Stimulated activated memory B cell treated with anti-CD40 and anti-IgM and Interleukin-4, amounts not matched to agents 10 μg/mL and 1 μg/mL and 100 μg/mL, for 72 hours (primary cell): ENCODE results near the gene TIGD2.
A peak's percentile ranks its signal among the peaks of the same experiment; 100 is the strongest.

Source experiments
- ATAC-seq: fragments of 150-1000 bp; cut with Tn5 transposase; 2 replicates; pipeline ENCODE4 v1.10.0; 2021
- H3K27ac Mint-ChIP-seq: one replicate; pipeline ENCODE4 v1.8.0; 2022; ENCODE audit warnings: mild to moderate bottlenecking, mixed read lengths
- H3K27me3 Mint-ChIP-seq: one replicate; pipeline ENCODE4 v1.8.0; 2022; ENCODE audit warnings: mixed read lengths
- H3K36me3 Mint-ChIP-seq: one replicate; pipeline ENCODE4 v1.8.0; 2022; ENCODE audit warnings: mixed read lengths
- H3K4me1 Mint-ChIP-seq: one replicate; pipeline ENCODE4 v1.8.0; 2022; ENCODE audit warnings: mixed read lengths
- H3K4me3 Mint-ChIP-seq: one replicate; pipeline ENCODE4 v1.8.0; 2022; ENCODE audit warnings: mild to moderate bottlenecking, moderate library complexity, mixed read lengths
- H3K9me3 Mint-ChIP-seq: one replicate; pipeline ENCODE4 v1.8.0; 2022; ENCODE audit warnings: mixed read lengths

Gene TIGD2

GRCh38 chr4:89109841-89110540, 1.3 kb upstream of the TIGD2 start:
- Mint-ChIP-seq H3K4me1 (peaks cover 39% of the 10 kb centered on the region), H3K27ac (peak overlapping the region; percentile 85), H3K9me3 (peaks cover 7% of the 10 kb centered on the region), H3K4me3 (peak overlapping the region; percentile 95), H3K27me3 (peaks cover 9% of the 10 kb centered on the region), H3K36me3 (peaks cover 17% of the 10 kb centered on the region)
- no peak for ATAC-seq

GRCh38 chr4:89110541-89110985, 770 bp upstream of the TIGD2 start:
- Mint-ChIP-seq H3K9me3 (peaks cover 7% of the 10 kb centered on the region), H3K27me3 (peaks cover 9% of the 10 kb centered on the region), H3K4me3 (peak overlapping the region; percentile 95), H3K27ac (peak overlapping the region; percentile 85), H3K4me1 (peaks cover 39% of the 10 kb centered on the region), H3K36me3 (peaks cover 23% of the 10 kb centered on the region)
- no peak for ATAC-seq

- no peak for ATAC-seq
- H3K27ac Mint-ChIP-seq = peak overlapping the region; percentile 85
Observed at GRCh38 chr4:89111833-89112563, 665 bp downstream of the TIGD2 start.

GRCh38 chr4:89113415-89113814, 2.1 kb downstream of the TIGD2 start:
- peaks cover 39% of the 10 kb centered on the region for H3K4me1 Mint-ChIP-seq
- H3K9me3 Mint-ChIP-seq = no peaks in the 10 kb centered on the region
- no peak overlapping the region for H3K4me3 Mint-ChIP-seq
- H3K36me3 Mint-ChIP-seq = peaks cover 21% of the 10 kb centered on the region
- peaks cover 9% of the 10 kb centered on the region for H3K27me3 Mint-ChIP-seq
- H3K27ac Mint-ChIP-seq = no peak overlapping the region
- no peak for ATAC-seq

More at GRCh38 chr4:89111833-89112563, 665 bp downstream of the TIGD2 start:
- Mint-ChIP-seq H3K27me3 (peaks cover 9% of the 10 kb centered on the region), H3K36me3 (peaks cover 25% of the 10 kb centered on the region), H3K9me3 (peaks cover 7% of the 10 kb centered on the region), H3K4me3 (peak overlapping the region; percentile 95), H3K4me1 (peaks cover 39% of the 10 kb centered on the region)

GRCh38 chr4:89114100-89114499, 2.8 kb downstream of the TIGD2 start:
- Mint-ChIP-seq H3K27me3 (peaks cover 9% of the 10 kb centered on the region), H3K4me3 (no peak overlapping the region), H3K36me3 (peaks cover 21% of the 10 kb centered on the region), H3K4me1 (peaks cover 39% of the 10 kb centered on the region), H3K9me3 (no peaks in the 10 kb centered on the region), H3K27ac (no peak overlapping the region)
- no peak for ATAC-seq

GRCh38 chr4:89117115-89117514, 5.8 kb downstream of the TIGD2 start:
- H3K27ac Mint-ChIP-seq = no peak overlapping the region
- H3K36me3 Mint-ChIP-seq = peaks cover 21% of the 10 kb centered on the region
- peaks cover 20% of the 10 kb centered on the region for H3K4me1 Mint-ChIP-seq
- ATAC-seq = no peak
- no peaks in the 10 kb centered on the region for H3K27me3 Mint-ChIP-seq
- no peak overlapping the region for H3K4me3 Mint-ChIP-seq
- H3K9me3 Mint-ChIP-seq = no peaks in the 10 kb centered on the region

GRCh38 chr4:89119166-89119565, 7.8 kb downstream of the TIGD2 start:
- Mint-ChIP-seq H3K27me3 (no peaks in the 10 kb centered on the region), H3K9me3 (no peaks in the 10 kb centered on the region), H3K4me3 (no peak overlapping the region), H3K36me3 (peaks cover 10% of the 10 kb centered on the region), H3K27ac (no peak overlapping the region), H3K4me1 (peaks cover 1% of the 10 kb centered on the region)
- ATAC-seq = no peak

- Mint-ChIP-seq H3K27ac (no peak overlapping the region), H3K4me1 (no peaks in the 10 kb centered on the region), H3K36me3 (peaks cover 9% of the 10 kb centered on the region), H3K9me3 (no peaks in the 10 kb centered on the region), H3K4me3 (no peak overlapping the region), H3K27me3 (no peaks in the 10 kb centered on the region)
- no peak for ATAC-seq
Observed at GRCh38 chr4:89119836-89120235, 8.5 kb downstream of the TIGD2 start.

GRCh38 chr4:89121387-89122068, 10.2 kb downstream of the TIGD2 start:
- no peaks in the 10 kb centered on the region for H3K36me3 Mint-ChIP-seq
- no peaks in the 10 kb centered on the region for H3K27me3 Mint-ChIP-seq
- H3K4me3 Mint-ChIP-seq = no peak overlapping the region
- H3K27ac Mint-ChIP-seq = no peak overlapping the region
- no peaks in the 10 kb centered on the region for H3K9me3 Mint-ChIP-seq
- ATAC-seq = no peak
- no peaks in the 10 kb centered on the region for H3K4me1 Mint-ChIP-seq

- no peaks in the 10 kb centered on the region for H3K27me3 Mint-ChIP-seq
- no peak for ATAC-seq
- no peaks in the 10 kb centered on the region for H3K36me3 Mint-ChIP-seq
- no peaks in the 10 kb centered on the region for H3K4me1 Mint-ChIP-seq
- H3K27ac Mint-ChIP-seq = no peak overlapping the region
- H3K9me3 Mint-ChIP-seq = no peaks in the 10 kb centered on the region
- no peak overlapping the region for H3K4me3 Mint-ChIP-seq
Observed at GRCh38 chr4:89123451-89123851, 12.1 kb downstream of the TIGD2 start.

- H3K9me3 Mint-ChIP-seq = no peaks in the 10 kb centered on the region
- H3K4me3 Mint-ChIP-seq = no peak overlapping the region
- H3K27me3 Mint-ChIP-seq = no peaks in the 10 kb centered on the region
- no peak for ATAC-seq
- no peak overlapping the region for H3K27ac Mint-ChIP-seq
- no peaks in the 10 kb centered on the region for H3K36me3 Mint-ChIP-seq
- H3K4me1 Mint-ChIP-seq = no peaks in the 10 kb centered on the region
Observed at GRCh38 chr4:89125901-89126782, 14.8 kb downstream of the TIGD2 start.

GRCh38 chr4:89129080-89129640, 17.8 kb downstream of the TIGD2 start:
- Mint-ChIP-seq H3K9me3 (no peaks in the 10 kb centered on the region), H3K4me3 (no peak overlapping the region), H3K36me3 (no peaks in the 10 kb centered on the region), H3K27ac (no peak overlapping the region), H3K27me3 (no peaks in the 10 kb centered on the region), H3K4me1 (no peaks in the 10 kb centered on the region)
- no peak for ATAC-seq

GRCh38 chr4:89134775-89135319, 23.5 kb downstream of the TIGD2 start:
- H3K27ac Mint-ChIP-seq = no peak overlapping the region
- H3K4me3 Mint-ChIP-seq = no peak overlapping the region
- no peaks in the 10 kb centered on the region for H3K36me3 Mint-ChIP-seq
- no peaks in the 10 kb centered on the region for H3K4me1 Mint-ChIP-seq
- no peaks in the 10 kb centered on the region for H3K9me3 Mint-ChIP-seq
- H3K27me3 Mint-ChIP-seq = no peaks in the 10 kb centered on the region
- ATAC-seq = no peak

- no peak for ATAC-seq
- Mint-ChIP-seq H3K36me3 (no peaks in the 10 kb centered on the region), H3K27ac (no peak overlapping the region), H3K27me3 (no peaks in the 10 kb centered on the region), H3K4me3 (no peak overlapping the region), H3K4me1 (no peaks in the 10 kb centered on the region), H3K9me3 (no peaks in the 10 kb centered on the region)
Observed at GRCh38 chr4:89136525-89136924, 25.2 kb downstream of the TIGD2 start.
